ENCODE results near the gene FEN1. TPM values are rescaled to one million over a fixed set of nuclear protein-coding genes. Genes with fewer than 3 reads are reported as not detected.

Gene FEN1
- total and polyA plus RNA-seq, 2 of the 13 experiments (the other 11 are each of a cell fraction or from before 2014, with no cell fraction given), result 12.4 to 102 TPM

DNA sequence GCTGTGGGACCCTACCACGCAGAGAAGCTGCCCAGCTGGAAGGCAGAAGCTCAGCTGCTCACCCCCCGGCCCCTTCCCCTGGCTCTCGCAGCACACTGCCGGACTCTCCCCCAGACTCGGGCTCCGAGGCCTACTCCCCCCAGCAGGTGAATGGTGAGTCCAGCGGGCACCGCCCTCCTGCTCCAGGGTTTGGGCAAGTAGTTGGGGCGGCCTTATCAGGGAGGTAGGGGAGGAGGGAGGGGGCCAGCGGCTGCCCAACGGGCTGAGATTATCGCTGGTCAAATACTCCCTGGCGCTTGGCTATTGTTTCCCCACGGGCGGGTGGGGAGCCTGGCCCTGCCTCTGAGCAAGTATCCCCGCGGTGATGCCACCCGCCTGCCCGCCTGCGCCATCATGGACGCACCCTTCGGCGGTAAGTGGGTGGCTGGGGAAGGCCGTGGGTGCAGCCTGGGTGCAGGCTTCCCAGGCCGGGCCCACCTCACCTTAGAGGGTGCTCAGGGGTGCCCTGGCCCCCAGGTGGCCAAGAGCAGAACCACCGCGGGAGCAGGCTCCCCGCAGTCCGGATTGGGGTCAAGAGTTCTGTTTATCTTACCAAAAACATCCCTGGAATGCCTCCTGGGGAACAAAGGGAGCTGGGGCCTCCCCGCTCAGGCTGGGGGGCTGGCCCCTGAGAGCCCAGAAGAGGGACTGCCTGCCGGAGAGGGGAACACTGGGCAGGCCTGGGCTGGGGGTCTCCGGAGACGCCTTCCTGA is 23.4 kb upstream of the FEN1 start (continued):
- TF ChIP-seq PRDM10 (CRISPR knock-in tag; IDR thresholded peaks at IDR 0.05; ENCODE audit: low read depth), result peak; percentile 73; the same call in 1 of the 2 replicates
- 0 out of 2 replicates have a peak, but pooled peaks have one; percentile 54 for TF ChIP-seq THAP11 (CRISPR knock-in tag; IDR thresholded peaks at IDR 0.05)
- TF ChIP-seq SIN3B (IDR thresholded peaks at IDR 0.05; ENCODE audit: low read length), result no peak
- TF ChIP-seq ZNF839 (CRISPR knock-in tag; IDR thresholded peaks at IDR 0.05; ENCODE audit: borderline replicate concordance), result no peak
- peak; percentile 36; the same call in 1 of the 2 replicates for TF ChIP-seq ZNF121 (CRISPR knock-in tag; IDR thresholded peaks at IDR 0.05)
- TF ChIP-seq, protein P1, sequence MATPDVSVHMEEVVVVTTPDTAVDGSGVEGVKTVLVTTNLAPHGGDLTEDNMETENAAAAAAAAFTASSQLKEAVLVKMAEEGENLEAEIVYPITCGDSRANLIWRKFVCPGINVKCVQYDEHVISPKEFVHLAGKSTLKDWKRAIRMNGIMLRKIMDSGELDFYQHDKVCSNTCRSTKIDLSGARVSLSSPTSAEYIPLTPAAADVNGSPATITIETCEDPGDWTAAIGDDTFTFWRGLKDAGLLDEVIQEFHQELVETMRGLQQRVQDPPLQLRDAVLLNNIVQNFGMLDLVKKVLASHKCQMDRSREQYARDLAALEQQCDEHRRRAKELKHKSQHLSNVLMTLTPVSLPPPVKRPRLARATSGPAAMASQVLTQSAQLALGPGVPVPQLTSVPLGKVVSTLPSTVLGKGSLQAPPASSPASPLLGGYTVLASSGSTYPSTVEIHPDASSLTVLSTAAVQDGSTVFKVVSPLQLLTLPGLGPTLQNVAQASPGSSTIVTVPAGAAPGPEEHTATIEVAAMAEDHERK (CRISPR knock-in tag; IDR thresholded peaks at IDR 0.05; ENCODE audit: low read depth), result no peak
- no peak for TF ChIP-seq SNRNP70 (IDR thresholded peaks at IDR 0.05; ENCODE audit: low read depth, low read length)
- TF ChIP-seq ZNF331 (CRISPR knock-in tag; IDR thresholded peaks at IDR 0.05), result peak; percentile 57; the same call in 1 of the 2 replicates
- no peak for TF ChIP-seq ZNF550 (CRISPR knock-in tag; IDR thresholded peaks at IDR 0.05; ENCODE audit: borderline replicate concordance)
- 0 out of 2 replicates have a peak, but pooled peaks have one; percentile 28 for TF ChIP-seq ZNF501 (CRISPR knock-in tag; IDR thresholded peaks at IDR 0.05)
- TF ChIP-seq EZH2 (conservative IDR thresholded peaks at IDR 0.05; ENCODE audit: low read depth, low read length), result no peak
- no peak for TF ChIP-seq MLLT10 (CRISPR knock-in tag; IDR thresholded peaks at IDR 0.05)
- TF ChIP-seq ZNF460 (CRISPR knock-in tag; IDR thresholded peaks at IDR 0.05; ENCODE audit: borderline replicate concordance), result peak; percentile 11; the same call in 1 of the 2 replicates
- peak; percentile 33; the same call in 1 of the 2 replicates for TF ChIP-seq ESRRA (CRISPR knock-in tag; IDR thresholded peaks at IDR 0.05; ENCODE audit: low read depth)
- TF ChIP-seq KDM5A (IDR thresholded peaks at IDR 0.05; ENCODE audit: borderline replicate concordance, low read length), result no peak
- no peak for TF ChIP-seq CEBPB (IDR thresholded peaks at IDR 0.05; ENCODE audit: borderline replicate concordance, low read depth, low read length)
- no peak for TF ChIP-seq ATRX (CRISPR knock-in tag; IDR thresholded peaks at IDR 0.05; ENCODE audit: borderline replicate concordance)
- no peak; the same call in 1 of the 2 replicates for TF ChIP-seq ZNF746 (CRISPR knock-in tag; IDR thresholded peaks at IDR 0.05)
- no peak for TF ChIP-seq REPIN1 (CRISPR knock-in tag; IDR thresholded peaks at IDR 0.05; ENCODE audit: borderline replicate concordance, low read depth)
- peak; percentile 88 for TF ChIP-seq HNF4G (IDR thresholded peaks at IDR 0.05; ENCODE audit: borderline replicate concordance, low read depth, low read length)
- 0 out of 2 replicates have a peak, but pooled peaks have one; percentile 30 for TF ChIP-seq HNF4G (CRISPR knock-in tag; IDR thresholded peaks at IDR 0.05; ENCODE audit: borderline replicate concordance, low read depth)
- TF ChIP-seq ATF5 (CRISPR knock-in tag; IDR thresholded peaks at IDR 0.05; ENCODE audit: low read depth), result no peak
